Aorta (tissue), 5 donors: ENCODE results near the gene AHDC1. TPM values are rescaled to one million over a fixed set of nuclear protein-coding genes. Genes with fewer than 3 reads are reported as not detected.

Experiments
- ATAC-seq: fragments of 200-7000 bp; cut with Tn5 transposase; one replicate; pipeline ENCODE4 v1.9.1; 2022; ENCODE audit warnings: moderate library complexity; ENCODE audit not compliant: low FRiP score
- DNase-seq, 2 donors: peaks; one replicate each; pipeline ENCODE4 v3.0.0-alpha.2; 2020
- H3K27ac ChIP-seq, 2 donors: one replicate each; pipeline ENCODE4 v1.5.1; 2013; ENCODE audit warnings: low read length in 2 of 2, mild to moderate bottlenecking in 2 of 2, moderate library complexity in 2 of 2, control low read depth in 1 of 2, inconsistent platforms in 1 of 2, low read depth in 1 of 2
- H3K27me3 ChIP-seq, 2 donors: one replicate each; pipeline ENCODE4 v1.6.1; 2013; ENCODE audit warnings: control low read depth in 1 of 2, low read length in 1 of 2, mild to moderate bottlenecking in 1 of 2, moderate library complexity in 1 of 2; ENCODE audit not compliant: insufficient read depth in 2 of 2, control insufficient read depth in 1 of 2
- H3K36me3 ChIP-seq, 2 donors: one replicate each; pipeline ENCODE4 v1.6.1; 2013; ENCODE audit warnings: control low read depth in 1 of 2, low read length in 1 of 2, mild to moderate bottlenecking in 1 of 2; ENCODE audit not compliant: insufficient read depth in 2 of 2, control insufficient read depth in 1 of 2
- H3K4me1 ChIP-seq, 2 donors: one replicate each; pipeline ENCODE4 v1.6.1; 2013; ENCODE audit warnings: low read length in 2 of 2, control low read depth in 1 of 2, mild to moderate bottlenecking in 1 of 2, moderate library complexity in 1 of 2; ENCODE audit not compliant: insufficient read depth in 2 of 2, control insufficient read depth in 1 of 2
- H3K4me3 ChIP-seq, 2 donors: one replicate each; pipeline ENCODE4 v1.5.1; 2013; ENCODE audit warnings: low read length in 2 of 2, control low read depth in 1 of 2, mild to moderate bottlenecking in 1 of 2
- H3K9me3 ChIP-seq: one replicate; pipeline ENCODE4 v1.6.1; 2013; ENCODE audit warnings: mild to moderate bottlenecking, low read length; ENCODE audit not compliant: control insufficient read depth
- WGBS, 2 donors: extraction: QIAGEN DNeasy Blood & Tissue Kit; methylation state at CpG; one replicate each; pipeline ENCODE4 v1.1.7; 2013; 5-methylcytosine and 5-hydroxymethylcytosine counted together
- intact Hi-C, 2 donors: fragments of 100-400 bp; cut with DNase I; formaldehyde crosslinking; loops; one replicate each; pipeline versions ENCODE4 v1.14.2 to v1.15.0; 2022
- polyA plus RNA-seq, 2 donors: library from polyadenylated mRNA; stranded (reverse); fragments of 200-250 nt; gene quantifications; one replicate each; pipeline ENCODE4 v1.2.3, GENCODE V29; 2013
- total RNA-seq, 2 donors: library from RNA; stranded (reverse); fragmentation: NEBNext Ultra II Directional; extraction: Animal tissue kit (Norgen Biotek cat#: 25700); gene quantifications; one replicate each; pipeline ENCODE4 v1.2.1, GENCODE V29; 2021
- donor health status: healthy with polysubstance abuse.
- donor health status: Bipolar disorder and iron deficiency.
- donor health status: DM: no; HTN: no; CAD: no.
- donor health status: DM: no; HTN: no; CAD: no.
- donor health status: DM: yes; HTN: yes; CAD: no.

The AHDC1 gene
- total and polyA plus RNA-seq, 4 donors, result 7.8 to 89.1 (median 43.7) TPM

DNA sequence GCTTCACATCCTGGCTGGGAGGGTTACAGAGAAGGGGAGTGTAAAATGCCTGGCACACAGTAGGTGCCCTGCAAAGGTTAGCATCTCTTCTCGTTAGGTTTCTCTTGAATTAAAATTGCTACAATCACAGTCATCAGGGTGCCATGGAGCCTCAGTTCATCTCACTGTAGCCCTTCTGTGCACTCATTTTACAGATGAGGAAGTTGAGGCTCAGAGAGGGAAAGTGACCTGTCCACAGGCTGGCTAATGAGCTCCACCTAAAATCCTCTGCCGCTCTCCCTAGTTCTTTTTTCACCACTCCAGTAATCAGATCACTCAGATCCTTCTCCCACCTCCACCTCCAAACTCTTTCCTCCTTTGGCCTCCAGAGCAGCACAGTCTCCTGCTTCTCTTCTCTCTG lies 13.5 kb upstream of the AHDC1 start:
- H3K4me1 ChIP-seq, result no peaks in the 10 kb centered on the region
- DNase-seq, result no peak
- WGBS, 2 donors, result 85 to 92% methylated on average over 2 of the region's 2 CpGs
- H3K36me3 ChIP-seq, result no peaks in the 10 kb centered on the region
- intact Hi-C loops, result no loop called here
- no peak for ATAC-seq
- H3K27ac ChIP-seq, result no peak overlapping the region
- no peaks in the 10 kb centered on the region for H3K9me3 ChIP-seq
- H3K4me3 ChIP-seq, result no peak overlapping the region
- no peaks in the 10 kb centered on the region for H3K27me3 ChIP-seq

DNA sequence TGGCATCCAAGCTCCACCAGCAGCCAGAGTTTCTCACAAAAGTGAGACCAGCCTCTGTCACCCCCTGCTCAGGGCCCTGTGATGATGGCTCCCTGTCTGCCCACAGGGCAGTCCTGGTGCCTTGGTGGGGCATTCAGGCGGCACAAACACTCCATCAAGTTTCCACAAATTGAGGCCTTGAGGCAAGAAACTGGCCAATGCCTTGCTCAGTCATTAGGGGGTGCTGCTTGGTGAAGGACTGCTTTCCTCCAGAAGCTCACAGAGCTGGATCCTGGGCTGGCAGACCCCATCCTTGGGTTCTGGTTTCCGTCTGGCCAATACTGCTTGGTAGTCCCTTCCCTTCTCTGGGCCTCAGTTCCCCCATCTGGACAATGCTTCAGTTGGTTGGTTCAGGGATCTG lies 12.5 kb upstream of the AHDC1 start:
- H3K27ac ChIP-seq, result no peak overlapping the region
- DNase-seq (no peak), ATAC-seq (no peak)
- H3K4me3 ChIP-seq, result no peak overlapping the region
- WGBS, 2 donors, result 96 to 98% methylated on average over 2 of the region's 2 CpGs
- intact Hi-C loops, result no loop called here
- H3K36me3 ChIP-seq, result no peaks in the 10 kb centered on the region
- no peaks in the 10 kb centered on the region for H3K4me1 ChIP-seq
- H3K27me3 ChIP-seq, result no peaks in the 10 kb centered on the region
- no peaks in the 10 kb centered on the region for H3K9me3 ChIP-seq

DNA sequence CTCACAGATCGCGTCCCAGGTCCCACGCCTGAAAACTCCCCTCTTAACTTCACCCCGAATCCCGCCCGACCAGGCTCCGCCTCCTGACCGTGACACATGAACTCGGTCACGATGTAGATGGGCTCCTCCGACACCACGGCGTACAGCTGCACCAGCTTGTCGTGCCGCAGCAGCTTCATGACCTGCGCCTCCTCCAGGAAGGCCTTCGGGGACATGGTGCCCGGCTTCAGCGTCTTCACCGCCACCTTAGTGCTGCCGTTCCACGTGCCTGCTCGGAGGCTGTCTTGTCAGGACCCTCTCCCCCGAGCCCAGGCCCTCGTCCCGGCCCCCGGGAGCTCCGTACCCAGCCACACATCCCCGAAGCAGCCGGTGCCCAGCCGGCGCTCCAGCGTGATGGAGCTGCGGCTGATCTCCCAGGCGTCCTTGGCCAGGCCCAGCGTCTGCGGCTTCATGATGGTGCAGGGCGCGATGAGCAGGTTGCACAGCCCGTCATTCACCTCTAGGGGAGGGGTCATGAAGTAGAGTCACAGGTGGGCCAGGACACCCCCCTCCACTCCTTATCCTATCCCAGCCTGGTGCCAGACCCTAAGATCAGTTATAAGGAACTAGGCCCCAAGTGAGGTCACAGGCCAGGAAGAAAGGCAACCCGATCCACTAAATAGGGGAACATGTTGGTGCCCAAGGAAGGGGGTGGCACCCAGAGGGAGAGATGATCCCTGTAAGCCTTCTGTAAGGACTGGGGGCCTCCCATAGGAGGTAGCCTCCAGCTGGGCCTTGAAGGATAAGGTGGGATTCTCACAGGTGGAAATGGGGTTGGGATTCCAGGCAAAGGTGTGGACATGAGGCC lies 11.6 kb upstream of the AHDC1 start:
- intact Hi-C loops, result no loop called here
- Histone ChIP-seq H3K4me3 (no peak overlapping the region), H3K9me3 (no peaks in the 10 kb centered on the region), H3K36me3 (no peaks in the 10 kb centered on the region), H3K27me3 (no peaks in the 10 kb centered on the region), H3K27ac (no peak overlapping the region), H3K4me1 (no peaks in the 10 kb centered on the region)
- WGBS, 2 donors, result 71 to 76% methylated on average over 41 of the region's 41 CpGs
- ATAC-seq, result peak; percentile 6
- DNase-seq, result no peak

- H3K4me3 ChIP-seq, result no peak overlapping the region
- H3K4me1 ChIP-seq, result no peaks in the 10 kb centered on the region
- ATAC-seq (peak; percentile 35), DNase-seq (no peak)
- no peaks in the 10 kb centered on the region for H3K27me3 ChIP-seq
- no peaks in the 10 kb centered on the region for H3K36me3 ChIP-seq
- no peaks in the 10 kb centered on the region for H3K9me3 ChIP-seq
- intact Hi-C loops, result no loop called here
- 9 to 14% methylated on average over 26 of the region's 26 CpGs for WGBS, 2 donors
- no peak overlapping the region for H3K27ac ChIP-seq
Measured at GRCh38 chr1:27614625-27615344, 10.8 kb upstream of the AHDC1 start.

DNA sequence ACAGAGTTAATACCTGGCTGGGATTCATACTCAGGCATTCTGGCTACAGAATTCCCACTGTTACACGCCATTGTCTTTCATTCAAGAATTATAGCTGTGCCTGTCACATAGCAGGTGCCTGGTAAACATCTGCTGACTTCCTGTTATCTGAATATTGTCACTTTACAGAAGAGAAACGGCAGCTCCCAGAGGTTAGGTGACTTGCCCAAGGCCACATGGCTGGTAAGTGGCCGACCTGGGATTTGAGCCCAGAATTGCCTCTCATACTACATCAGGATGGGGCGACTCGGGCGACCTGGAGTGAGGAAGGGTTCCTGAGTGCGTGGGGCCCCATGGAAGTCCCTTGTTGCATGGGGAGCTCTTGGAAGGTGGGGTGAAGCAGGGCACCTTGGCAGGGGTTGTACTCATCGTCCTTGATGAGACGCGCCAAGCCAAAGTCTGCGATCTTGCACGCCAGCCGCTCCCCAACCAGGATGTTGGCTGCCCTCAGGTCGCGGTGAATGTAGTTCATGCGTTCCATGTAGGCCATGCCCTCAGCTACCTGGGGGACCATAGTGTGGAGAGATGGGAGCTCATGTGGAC lies 10.2 kb upstream of the AHDC1 start:
- 80 to 81% methylated on average over 16 of the region's 16 CpGs for WGBS, 2 donors

GRCh38 chr1:27612718-27613117 lies 8.8 kb upstream of the AHDC1 start:
- 87 to 91% methylated on average over 12 of the region's 12 CpGs for WGBS, 2 donors
- intact Hi-C loops, result no loop called here

More for the DNA sequence above, 10.2 kb upstream of the AHDC1 start:
- no peak for DNase-seq
- intact Hi-C loops, result no loop called here
- Histone ChIP-seq H3K27me3 (no peaks in the 10 kb centered on the region), H3K9me3 (no peaks in the 10 kb centered on the region), H3K4me3 (no peak overlapping the region), H3K4me1 (no peaks in the 10 kb centered on the region), H3K27ac (no peak overlapping the region), H3K36me3 (no peaks in the 10 kb centered on the region)
- ATAC-seq, result no peak

DNA sequence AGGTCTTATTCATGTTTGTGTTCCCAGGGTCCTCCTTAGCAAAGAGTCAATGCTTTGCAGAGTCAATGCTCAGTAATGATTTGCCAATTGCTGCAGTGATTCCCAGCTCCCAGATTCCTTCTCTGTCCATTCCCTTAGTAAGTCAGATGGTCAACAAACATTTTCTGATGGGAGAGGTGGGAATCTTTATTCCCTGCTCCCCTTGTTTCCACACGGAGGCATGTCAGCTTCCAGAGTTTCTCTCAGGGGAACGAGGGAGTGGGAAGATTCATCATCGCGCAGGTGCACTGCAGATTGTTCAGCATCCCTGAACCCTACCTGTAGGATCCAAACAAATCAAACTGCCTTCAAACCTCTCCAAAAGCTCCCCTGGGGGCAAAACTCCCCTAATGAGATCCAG lies 7.5 kb upstream of the AHDC1 start:
- Histone ChIP-seq H3K4me1 (no peaks in the 10 kb centered on the region), H3K4me3 (no peak overlapping the region), H3K27me3 (no peaks in the 10 kb centered on the region), H3K9me3 (no peaks in the 10 kb centered on the region), H3K27ac (no peak overlapping the region), H3K36me3 (no peaks in the 10 kb centered on the region)
- intact Hi-C loops, result no loop called here
- ATAC-seq (no peak), DNase-seq (no peak)
- WGBS, 2 donors, result 81 to 84% methylated on average over 4 of the region's 4 CpGs

More at GRCh38 chr1:27612718-27613117, 8.8 kb upstream of the AHDC1 start:
- H3K4me3 ChIP-seq, result no peak overlapping the region
- H3K9me3 ChIP-seq, result no peaks in the 10 kb centered on the region
- H3K27ac ChIP-seq, result no peak overlapping the region
- H3K4me1 ChIP-seq, result no peaks in the 10 kb centered on the region
- no peaks in the 10 kb centered on the region for H3K27me3 ChIP-seq
- ATAC-seq, result no peak
- no peaks in the 10 kb centered on the region for H3K36me3 ChIP-seq
- no peak for DNase-seq

GRCh38 chr1:27609618-27610240 lies 5.8 kb upstream of the AHDC1 start:
- Histone ChIP-seq H3K9me3 (no peaks in the 10 kb centered on the region), H3K4me1 (no peaks in the 10 kb centered on the region), H3K4me3 (no peak overlapping the region), H3K36me3 (no peaks in the 10 kb centered on the region), H3K27ac (no peak overlapping the region), H3K27me3 (no peaks in the 10 kb centered on the region)
- no peak for DNase-seq
- intact Hi-C loops, result loop anchor here (2.0 to 10.0 kb wide), 5 partner anchors 38 to 312 kb away; partner anchors contain the start of genes GPR3 (in 1 of the 2) and WASF2 (in 1 of the 2)
- WGBS, 2 donors, result 85 to 86% methylated on average over 12 of the region's 12 CpGs
- no peak for ATAC-seq
